Sigmoid colon (tissue), 7 donors: ENCODE measurements around the gene SOX30. TPM values are rescaled to one million over a fixed set of nuclear protein-coding genes. Genes with fewer than 3 reads are reported as not detected.

Source experiments
- DNase-seq: peaks from one replicate; pipeline ENCODE4 v3.0.0-alpha.2; 2019
- H3K27ac ChIP-seq, 4 donors: fragments of 200-600 bp; sonication (generic); one replicate each; pipeline ENCODE4 v1.5.1; 2016 to 2019; ENCODE audit warnings: mild to moderate bottlenecking in 1 of 4
- H3K27me3 ChIP-seq, 3 donors: fragments of 200-600 bp; sonication (generic); one replicate each; pipeline ENCODE4 v1.5.1; 2019; ENCODE audit warnings: mild to moderate bottlenecking in 1 of 3
- H3K36me3 ChIP-seq, 4 donors: fragments of 200-600 bp; sonication (generic); one replicate each; pipeline ENCODE4 v1.5.1; 2016 to 2019
- H3K4me1 ChIP-seq, 4 donors: fragments of 200-600 bp; sonication (generic); one replicate each; pipeline ENCODE4 v1.5.1; 2017 to 2019
- H3K4me3 ChIP-seq, 4 donors: fragments of 200-600 bp; sonication (generic); one replicate each; pipeline ENCODE4 v1.5.1; 2017 to 2019; ENCODE audit warnings: mild to moderate bottlenecking in 2 of 4, moderate library complexity in 1 of 4
- H3K9me3 ChIP-seq, 4 donors: fragments of 200-600 bp in 3 of 4; sonication (generic) in 3 of 4; one replicate each; pipeline versions ENCODE4 v1.5.1 to v1.6.1; 2013 to 2019
- EP300 ChIP-seq, 4 donors: sonication (generic); formaldehyde crosslinking; IDR thresholded peaks; one replicate each; pipeline ENCODE4 v1.6.1; 2017; ENCODE audit warnings: antibody characterized with exemption in 4 of 4
- POLR2A ChIP-seq, 2 donors: fragments of 450-650 bp; IDR thresholded peaks; one replicate each; pipeline ENCODE4 v1.6.1; 2016; ENCODE audit warnings: antibody characterized with exemption in 2 of 2, mild to moderate bottlenecking in 2 of 2, moderate library complexity in 2 of 2
- POLR2AphosphoS5 ChIP-seq, 4 donors: sonication (generic); formaldehyde crosslinking; IDR thresholded peaks; one replicate each; pipeline ENCODE4 v1.6.1; 2017; ENCODE audit warnings: antibody characterized with exemption in 4 of 4
- WGBS, 2 donors: extraction: QIAGEN DNeasy Blood & Tissue Kit; methylation state at CpG; one replicate each; pipeline ENCODE4 v1.1.7; 2013; 5-methylcytosine and 5-hydroxymethylcytosine counted together
- intact Hi-C: fragments of 100-400 bp; cut with DNase I; formaldehyde crosslinking; loops from one replicate; pipeline ENCODE4 v1.15.1; 2023
- polyA plus RNA-seq, 3 donors: library from polyadenylated mRNA; stranded (reverse); fragments of 200-250 nt; gene quantifications; one replicate each; pipeline ENCODE4 v1.2.3, GENCODE V29; 2013
- total RNA-seq, 4 donors: library from RNA; depleted of rRNA; stranded (reverse); fragments of >200 nt; gene quantifications; one replicate each; pipeline ENCODE4 v1.1.0, GENCODE V29; 2016
- TF ChIP-seq, protein P1 (sequence below), 4 experiments: fragments of 450-650 bp in 3 of 4; fragments of 200-600 bp in 1 of 4; IDR thresholded peaks; one replicate each; pipeline ENCODE4 v1.5.1; 2016 to 2019; ENCODE audit warnings: antibody characterized with exemption in 4 of 4, mild to moderate bottlenecking in 3 of 4, moderate library complexity in 2 of 4
- donor health status: healthy with polysubstance abuse.
- donor health status: Bipolar disorder and iron deficiency.
- donor health status: healthy.

SOX30 gene
- total and polyA plus RNA-seq, 7 donors = 0.12 to 0.55 (median 0.33) TPM; not detected in 4

DNA sequence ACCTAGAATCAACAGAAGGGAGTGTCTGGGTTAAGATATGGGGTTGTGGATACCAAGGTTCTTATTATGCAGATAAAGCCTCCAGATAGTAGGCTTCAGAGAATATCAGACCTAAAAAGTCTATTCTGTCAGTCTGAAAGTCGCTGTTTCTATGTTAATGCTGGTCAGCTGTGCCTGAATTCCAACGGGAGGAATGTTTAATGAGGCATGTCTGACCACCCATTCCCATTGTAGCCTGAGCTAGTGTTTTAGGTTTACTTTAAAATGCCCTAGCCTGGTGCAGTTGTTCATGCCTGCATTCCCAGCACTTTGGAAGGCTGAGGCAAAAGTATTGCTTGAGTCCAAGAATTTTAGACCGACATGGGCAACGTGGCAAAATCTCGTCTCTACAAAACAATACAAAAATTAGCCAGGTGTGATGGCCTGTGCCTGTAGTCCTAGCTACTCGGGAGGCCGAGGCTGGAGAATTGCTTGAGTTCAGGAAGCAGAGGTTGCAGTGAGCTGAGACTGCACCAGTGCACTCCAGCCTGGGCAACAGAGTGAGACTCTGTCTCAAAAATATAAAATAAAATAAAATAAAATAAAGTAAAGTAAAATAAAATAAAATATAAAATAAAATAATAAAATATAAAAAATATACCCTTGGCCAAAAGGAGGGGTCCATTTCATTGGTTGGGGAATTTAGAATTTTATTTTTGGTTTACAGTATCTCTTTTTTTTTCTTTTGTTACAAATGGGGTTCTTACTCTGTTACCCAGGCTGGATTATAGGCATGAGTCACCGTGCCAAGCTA, 7.8 kb upstream of the SOX30 start:
- H3K9me3 ChIP-seq = peaks cover 0 to 2% (median 0%) of the 10 kb centered on the region in 4 donors
- no peaks in the 10 kb centered on the region for H3K36me3 ChIP-seq
- no peak for DNase-seq
- WGBS, 2 donors = 92 to 93% methylated on average over 8 of the region's 8 CpGs
- H3K27ac ChIP-seq = no peak overlapping the region
- H3K4me3 ChIP-seq = no peak overlapping the region
- intact Hi-C loops = loop anchor here (10.0 kb wide), 1 partner anchor 55 kb away; no protein-coding TSS in a partner anchor
- no peaks in the 10 kb centered on the region for H3K27me3 ChIP-seq
- TF ChIP-seq POLR2AphosphoS5 (IDR thresholded peaks at IDR 0.05) (no peak), POLR2A (IDR thresholded peaks at IDR 0.05) (no peak), EP300 (IDR thresholded peaks at IDR 0.05) (no peak)
- TF ChIP-seq, protein P1, sequence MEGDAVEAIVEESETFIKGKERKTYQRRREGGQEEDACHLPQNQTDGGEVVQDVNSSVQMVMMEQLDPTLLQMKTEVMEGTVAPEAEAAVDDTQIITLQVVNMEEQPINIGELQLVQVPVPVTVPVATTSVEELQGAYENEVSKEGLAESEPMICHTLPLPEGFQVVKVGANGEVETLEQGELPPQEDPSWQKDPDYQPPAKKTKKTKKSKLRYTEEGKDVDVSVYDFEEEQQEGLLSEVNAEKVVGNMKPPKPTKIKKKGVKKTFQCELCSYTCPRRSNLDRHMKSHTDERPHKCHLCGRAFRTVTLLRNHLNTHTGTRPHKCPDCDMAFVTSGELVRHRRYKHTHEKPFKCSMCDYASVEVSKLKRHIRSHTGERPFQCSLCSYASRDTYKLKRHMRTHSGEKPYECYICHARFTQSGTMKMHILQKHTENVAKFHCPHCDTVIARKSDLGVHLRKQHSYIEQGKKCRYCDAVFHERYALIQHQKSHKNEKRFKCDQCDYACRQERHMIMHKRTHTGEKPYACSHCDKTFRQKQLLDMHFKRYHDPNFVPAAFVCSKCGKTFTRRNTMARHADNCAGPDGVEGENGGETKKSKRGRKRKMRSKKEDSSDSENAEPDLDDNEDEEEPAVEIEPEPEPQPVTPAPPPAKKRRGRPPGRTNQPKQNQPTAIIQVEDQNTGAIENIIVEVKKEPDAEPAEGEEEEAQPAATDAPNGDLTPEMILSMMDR (IDR thresholded peaks at IDR 0.05) = no peak
- no peaks in the 10 kb centered on the region for H3K4me1 ChIP-seq

GRCh38 chr5:157658893-157659292, 6.7 kb upstream of the SOX30 start:
- Histone ChIP-seq H3K27ac (no peak overlapping the region), H3K36me3 (no peaks in the 10 kb centered on the region), H3K4me1 (no peaks in the 10 kb centered on the region), H3K9me3 (peaks cover 0 to 2% (median 0%) of the 10 kb centered on the region in 4 donors), H3K4me3 (no peak overlapping the region), H3K27me3 (no peaks in the 10 kb centered on the region)
- DNase-seq = no peak
- 57 to 85% methylated on average over 1 of the region's 1 CpG for whole genome bisulfite sequencing, 2 donors
- TF ChIP-seq, protein P1 (IDR thresholded peaks at IDR 0.05) = no peak
- intact Hi-C loops = loop anchor here (10.0 kb wide), 1 partner anchor 56 kb away; no protein-coding TSS in a partner anchor

DNA sequence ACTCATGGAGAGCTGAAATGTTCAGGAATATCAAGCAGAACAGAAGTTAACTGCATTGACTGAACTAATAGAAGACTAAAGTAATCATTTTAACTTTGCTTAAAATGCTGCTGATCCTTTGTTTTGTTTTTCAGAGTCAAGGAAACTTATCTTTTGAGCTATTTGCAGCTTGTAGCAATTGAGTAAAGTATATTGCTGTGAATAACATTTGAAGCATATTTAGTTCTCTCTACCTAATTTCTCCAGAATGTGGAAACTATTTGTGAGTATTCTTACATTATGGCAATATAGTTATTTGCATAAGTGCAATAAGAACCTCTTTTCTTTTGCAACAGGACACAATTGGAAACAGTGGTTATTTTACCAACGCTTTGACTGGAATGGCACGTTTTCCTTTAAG, 5.3 kb upstream of the SOX30 start:
- H3K27ac ChIP-seq = no peak overlapping the region
- DNase-seq = no peak
- intact Hi-C loops = loop anchor here (10.0 kb wide), 1 partner anchor 57 kb away; no protein-coding TSS in a partner anchor
- peaks cover 0 to 7% (median 1%) of the 10 kb centered on the region in 4 donors for H3K9me3 ChIP-seq
- no peaks in the 10 kb centered on the region for H3K36me3 ChIP-seq
- H3K4me1 ChIP-seq = no peaks in the 10 kb centered on the region
- WGBS, 2 donors = 85 to 93% methylated on average over 2 of the region's 2 CpGs
- H3K27me3 ChIP-seq = no peaks in the 10 kb centered on the region
- no peak for TF ChIP-seq POLR2A (IDR thresholded peaks at IDR 0.05)
- TF ChIP-seq, protein P1 (IDR thresholded peaks at IDR 0.05) = no peak
- TF ChIP-seq POLR2AphosphoS5 (IDR thresholded peaks at IDR 0.05) = no peak
- no peak for TF ChIP-seq EP300 (IDR thresholded peaks at IDR 0.05)
- no peak overlapping the region for H3K4me3 ChIP-seq

- DNase-seq = peak; percentile 79
- 21 to 23% methylated on average over 63 of the region's 63 CpGs for WGBS, 2 donors
- TF ChIP-seq, protein P1 (IDR thresholded peaks at IDR 0.05) = peak in 2 of 4 experiments; percentile 24 to 35
- peak in 2 of 4 donors; percentile 6 to 10 for TF ChIP-seq POLR2AphosphoS5 (IDR thresholded peaks at IDR 0.05)
- no peak for TF ChIP-seq POLR2A (IDR thresholded peaks at IDR 0.05)
Observed at GRCh38 chr5:157651623-157652376, 438 bp downstream of the SOX30 start.

More at GRCh38 chr5:157651623-157652376, 438 bp downstream of the SOX30 start:
- Histone ChIP-seq H3K4me3 (peak overlapping the region; percentile 34 to 59 (median 48)), H3K27ac (peak overlapping the region in 2 of 4 donors; percentile 36 to 57), H3K27me3 (no peaks in the 10 kb centered on the region), H3K36me3 (no peaks in the 10 kb centered on the region), H3K9me3 (peaks cover 0 to 7% (median 0%) of the 10 kb centered on the region in 4 donors), H3K4me1 (peaks cover 0 to 12% (median 8%) of the 10 kb centered on the region in 4 donors)
- intact Hi-C loops = loop anchor here (10.0 kb wide), 1 partner anchor 63 kb away; no protein-coding TSS in a partner anchor
